ENCODE results near the gene AOPEP. TPM values are rescaled to one million over a fixed set of nuclear protein-coding genes. Genes with fewer than 3 reads are reported as not detected.

AOPEP gene
- total and polyA plus RNA-seq, 3 donors from 2014 or later, result 31.4 to 95.0 (median 80.4) TPM

- peaks cover 4% of the 10 kb centered on the region for H3K4me1 ChIP-seq
Observed at GRCh38 chr9:95036676-95037075, 310.2 kb downstream of the AOPEP start.

GRCh38 chr9:95037789-95038521, 311.5 kb downstream of the AOPEP start:
- Histone ChIP-seq H3K4me3 (no peak overlapping the region), H3K4me1 (peaks cover under 1% of the 10 kb centered on the region), H3K36me3 (ENCODE audit: low read depth, missing control alignments) (no peaks in the 10 kb centered on the region), H3K27me3 (no peaks in the 10 kb centered on the region), H3K9me3 (no peaks in the 10 kb centered on the region), H3K27ac (no peak overlapping the region)
- intact Hi-C loops (cut with DNase I; ENCODE audit: low total_unique reads), result no loop called here
- TF ChIP-seq POLR2A (IDR thresholded peaks at IDR 0.05), result no peak
- TF ChIP-seq CTCF (IDR thresholded peaks at IDR 0.05), result no peak
- DNase-seq, result no peak
- 90 to 93% methylated on average over 7 of the region's 7 CpGs for WGBS, 2 donors

More at GRCh38 chr9:95036676-95037075, 310.2 kb downstream of the AOPEP start:
- Histone ChIP-seq H3K36me3 (ENCODE audit: low read depth, missing control alignments) (no peaks in the 10 kb centered on the region), H3K9me3 (no peaks in the 10 kb centered on the region), H3K27ac (no peak overlapping the region), H3K27me3 (no peaks in the 10 kb centered on the region), H3K4me3 (no peak overlapping the region)
- TF ChIP-seq POLR2A (IDR thresholded peaks at IDR 0.05) (no peak), CTCF (IDR thresholded peaks at IDR 0.05) (no peak)
- 86% methylated on average over 2 of the region's 2 CpGs for WGBS, 2 donors
- intact Hi-C loops (cut with DNase I; ENCODE audit: low total_unique reads), result no loop called here
- DNase-seq, result no peak

- no peaks in the 10 kb centered on the region for H3K4me1 ChIP-seq
- DNase-seq, result no peak
Observed at GRCh38 chr9:95038666-95039065, 312.2 kb downstream of the AOPEP start.

GRCh38 chr9:95040106-95040505, 313.6 kb downstream of the AOPEP start:
- whole genome bisulfite sequencing, 2 donors, result 79 to 81% methylated on average over 5 of the region's 5 CpGs
- TF ChIP-seq POLR2A (IDR thresholded peaks at IDR 0.05), result no peak
- TF ChIP-seq CTCF (IDR thresholded peaks at IDR 0.05), result no peak
- no peak overlapping the region for H3K4me3 ChIP-seq
- H3K27me3 ChIP-seq, result no peaks in the 10 kb centered on the region
- no peaks in the 10 kb centered on the region for H3K9me3 ChIP-seq
- H3K27ac ChIP-seq, result no peak overlapping the region
- H3K36me3 ChIP-seq (ENCODE audit: low read depth, missing control alignments), result no peaks in the 10 kb centered on the region
- intact Hi-C loops (cut with DNase I; ENCODE audit: low total_unique reads), result no loop called here
- H3K4me1 ChIP-seq, result no peaks in the 10 kb centered on the region
- DNase-seq, result no peak

More at GRCh38 chr9:95038666-95039065, 312.2 kb downstream of the AOPEP start:
- H3K27ac ChIP-seq, result no peak overlapping the region
- H3K9me3 ChIP-seq, result no peaks in the 10 kb centered on the region
- intact Hi-C loops (cut with DNase I; ENCODE audit: low total_unique reads), result no loop called here
- no peaks in the 10 kb centered on the region for H3K36me3 ChIP-seq (ENCODE audit: low read depth, missing control alignments)
- TF ChIP-seq POLR2A (IDR thresholded peaks at IDR 0.05), result no peak
- H3K4me3 ChIP-seq, result no peak overlapping the region
- 92 to 95% methylated on average over 9 of the region's 9 CpGs for WGBS, 2 donors
- no peaks in the 10 kb centered on the region for H3K27me3 ChIP-seq

- Histone ChIP-seq H3K36me3 (ENCODE audit: low read depth, missing control alignments) (no peaks in the 10 kb centered on the region), H3K4me1 (no peaks in the 10 kb centered on the region), H3K27me3 (no peaks in the 10 kb centered on the region), H3K9me3 (no peaks in the 10 kb centered on the region), H3K4me3 (no peak overlapping the region), H3K27ac (no peak overlapping the region)
- no peak for DNase-seq
- TF ChIP-seq POLR2A (IDR thresholded peaks at IDR 0.05) (no peak), CTCF (IDR thresholded peaks at IDR 0.05) (no peak)
- intact Hi-C loops (cut with DNase I; ENCODE audit: low total_unique reads), result no loop called here
- WGBS, 2 donors, result 41 to 51% methylated on average over 5 of the region's 5 CpGs
Observed at GRCh38 chr9:95043826-95044225, 317.3 kb downstream of the AOPEP start.

Measured in testis (tissue), 3 donors.